ENCODE data around the gene MYO9A.
"Not testable (repeated sequence)": the region's sequence is repeated elsewhere in the genome, so short reads cannot be mapped to it uniquely, and the experiment has no call there.

Gene MYO9A

DNA sequence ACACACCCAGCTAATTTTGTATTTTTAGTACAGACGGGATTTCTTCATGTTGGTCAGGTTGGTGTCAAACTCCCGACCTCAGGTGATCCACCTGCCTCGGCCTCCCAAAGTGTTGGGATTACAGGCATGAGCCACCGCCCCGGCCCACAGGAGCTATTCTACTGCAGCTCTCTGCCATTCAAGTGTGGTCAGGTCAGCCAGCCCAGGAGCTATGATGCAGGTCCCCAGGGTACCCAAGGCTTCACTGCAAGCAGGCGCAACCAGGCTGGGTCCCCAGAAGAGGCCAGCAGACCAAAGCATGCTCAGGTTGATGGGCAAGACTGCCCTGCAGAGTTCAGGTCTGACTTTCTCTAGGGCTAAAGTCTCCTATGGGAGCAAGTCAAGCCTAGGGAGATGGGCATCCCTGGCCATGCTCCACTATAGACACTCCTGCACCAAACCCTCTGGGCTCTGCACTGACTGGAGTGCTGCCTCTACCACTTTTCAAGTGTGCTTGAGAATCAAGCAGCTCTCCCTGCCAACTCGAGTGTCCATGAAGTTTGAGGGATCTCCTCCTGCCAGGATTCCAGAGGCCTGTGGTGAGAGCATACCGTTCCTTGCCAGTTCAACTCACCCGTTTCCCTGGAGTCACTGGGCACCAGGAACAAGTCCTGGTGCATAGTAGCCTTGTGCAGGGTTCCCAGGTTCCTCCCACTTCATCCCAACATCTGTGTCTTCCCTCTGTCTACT lies 30.9 kb downstream of the MYO9A start:
- DNase-seq: no peak

DNA sequence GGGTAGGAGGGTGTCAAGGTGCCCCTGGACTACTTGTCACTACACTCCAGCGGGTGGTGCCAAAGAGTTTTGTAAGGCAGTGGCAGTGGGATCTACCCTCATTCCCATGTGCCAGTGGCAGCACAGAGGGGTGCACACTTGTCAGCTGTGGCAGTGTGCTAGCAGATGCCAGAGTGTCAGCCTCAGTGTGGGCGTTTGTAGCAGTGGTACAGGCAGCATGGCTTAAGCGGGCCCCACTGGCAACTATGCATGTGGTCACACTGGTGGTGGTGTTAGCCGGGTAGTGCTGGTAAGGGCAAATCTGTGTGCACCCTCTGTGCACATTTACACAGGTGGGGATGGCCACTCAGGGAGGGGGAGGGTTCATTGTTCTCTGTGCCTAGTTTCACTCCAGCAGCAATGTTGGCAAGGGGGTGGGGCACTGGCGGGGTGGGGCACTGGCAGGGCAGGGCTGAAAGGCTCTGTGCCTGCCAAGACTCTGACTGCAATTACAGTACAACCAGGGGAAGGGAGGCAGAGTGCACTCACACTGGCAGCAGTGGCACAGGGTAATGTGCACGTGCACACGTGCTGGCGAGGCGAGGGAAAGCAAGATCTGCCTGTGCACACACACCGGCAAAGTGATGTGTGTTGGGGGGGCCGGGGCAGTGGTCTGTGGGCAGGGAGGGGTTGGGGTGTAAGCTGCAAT lies 31.8 kb downstream of the MYO9A start:
- DNase-seq: no peak

DNA sequence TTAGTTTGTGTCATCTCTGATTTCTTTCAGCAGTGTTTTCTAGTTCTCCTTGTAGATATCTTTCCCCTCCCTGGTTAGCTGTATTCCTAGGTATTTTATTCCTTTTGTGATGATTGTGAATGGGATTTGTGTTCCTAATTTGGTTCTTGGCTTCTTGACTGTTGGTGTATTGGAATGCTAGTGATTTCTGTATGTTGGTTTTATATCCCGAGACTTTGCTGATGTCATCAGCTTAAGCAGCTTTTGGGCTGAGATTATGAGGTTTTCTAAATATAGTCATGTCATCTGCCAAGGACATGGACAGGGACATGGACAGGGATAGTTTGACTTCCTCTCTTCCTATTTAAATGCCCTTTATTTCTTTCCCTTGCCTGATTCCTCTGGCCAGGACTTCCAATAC lies 35.8 kb downstream of the MYO9A start:
- DNase-seq: no peak

DNA sequence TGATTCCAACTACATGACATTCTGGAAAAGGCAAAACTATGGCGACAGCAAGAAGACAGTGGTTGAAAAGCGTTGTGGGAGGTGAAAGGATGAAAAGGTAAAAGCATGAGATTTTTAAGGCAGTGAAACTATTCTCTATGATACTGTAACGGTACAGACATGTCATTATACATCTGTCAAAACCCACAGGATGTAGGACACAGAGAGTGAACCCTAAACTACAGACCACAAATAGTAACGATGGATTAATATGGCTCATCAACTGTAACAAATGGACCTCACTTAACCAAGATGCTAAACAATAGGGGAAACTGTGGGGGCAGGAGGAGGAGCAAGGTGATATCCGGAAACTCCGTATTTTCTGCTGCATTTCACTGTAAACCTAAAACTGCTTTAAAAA lies 39.1 kb downstream of the MYO9A start:
- no peak for DNase-seq

DNA sequence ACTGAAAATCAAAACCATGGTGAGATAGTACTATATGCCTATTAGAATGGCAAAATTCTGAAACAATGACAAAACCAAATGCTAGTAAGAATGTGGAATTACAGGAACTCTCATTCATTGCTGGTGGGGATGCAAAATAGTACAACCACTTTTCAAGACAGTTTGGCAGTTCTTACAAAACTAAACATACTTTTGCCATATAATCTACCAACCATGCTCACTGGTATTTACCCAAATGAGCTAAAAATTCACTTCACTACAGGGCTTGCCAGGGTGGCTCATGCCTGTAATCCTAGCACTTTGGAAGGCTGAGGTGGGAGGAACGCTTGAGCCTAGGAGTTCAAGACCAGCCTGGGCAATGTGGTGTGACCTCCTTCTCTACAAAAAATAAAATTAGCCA lies 40.0 kb downstream of the MYO9A start:
- no peak for DNase-seq

DNA sequence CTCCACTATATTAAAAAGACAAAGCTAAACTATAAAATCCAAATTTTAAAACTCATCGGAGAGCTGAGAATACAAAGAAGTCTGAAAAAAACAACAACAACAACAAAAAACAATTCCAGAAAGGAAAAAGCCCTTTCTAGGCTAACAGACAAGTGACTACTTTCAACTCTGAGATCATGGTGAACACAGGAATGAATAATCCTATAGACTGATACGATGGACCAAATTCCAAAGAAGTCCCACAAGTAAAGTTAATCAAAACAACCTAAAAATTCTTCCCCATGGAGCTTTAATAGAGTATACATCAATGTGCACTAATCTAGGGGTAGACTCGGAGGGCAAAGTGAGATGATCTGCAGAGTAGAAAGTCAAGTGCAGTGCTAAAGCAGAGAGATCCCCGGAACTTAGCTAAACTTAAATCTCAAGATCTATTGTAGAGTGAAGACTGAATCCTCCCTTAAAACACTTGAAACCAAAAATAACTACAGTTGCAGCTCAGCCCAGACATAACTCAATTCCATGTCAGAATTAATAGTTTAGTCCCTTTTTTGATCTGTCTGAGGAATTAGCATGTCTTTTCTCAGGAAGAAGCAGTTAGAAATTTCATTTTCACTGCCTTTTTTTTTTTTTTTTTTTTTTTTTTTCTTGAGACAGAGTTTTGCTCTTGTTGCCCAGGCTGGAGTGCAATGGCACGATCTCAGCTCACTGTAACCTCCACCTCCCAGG lies 43.5 kb downstream of the MYO9A start:
- DNase-seq: no peak

DNA sequence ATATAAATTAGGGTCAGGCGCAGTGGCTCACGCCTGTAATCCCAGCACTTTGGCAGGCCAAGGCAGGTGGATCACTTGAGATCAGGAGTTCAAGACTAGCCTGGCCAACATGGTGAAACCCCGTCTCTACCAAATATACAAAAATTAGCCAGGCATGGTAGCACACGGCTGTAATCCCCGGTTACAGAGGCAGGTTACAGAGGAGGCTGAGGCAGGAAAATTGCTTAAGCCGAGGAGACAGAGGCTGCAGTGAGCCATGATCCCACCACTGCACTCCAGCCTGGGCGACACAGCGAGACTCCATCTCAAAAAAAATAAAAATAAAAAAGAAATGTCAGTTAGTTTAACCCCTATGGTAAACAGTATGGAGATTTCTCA lies 46.5 kb downstream of the MYO9A start:
- not testable (repeated sequence) for DNase-seq

DNA sequence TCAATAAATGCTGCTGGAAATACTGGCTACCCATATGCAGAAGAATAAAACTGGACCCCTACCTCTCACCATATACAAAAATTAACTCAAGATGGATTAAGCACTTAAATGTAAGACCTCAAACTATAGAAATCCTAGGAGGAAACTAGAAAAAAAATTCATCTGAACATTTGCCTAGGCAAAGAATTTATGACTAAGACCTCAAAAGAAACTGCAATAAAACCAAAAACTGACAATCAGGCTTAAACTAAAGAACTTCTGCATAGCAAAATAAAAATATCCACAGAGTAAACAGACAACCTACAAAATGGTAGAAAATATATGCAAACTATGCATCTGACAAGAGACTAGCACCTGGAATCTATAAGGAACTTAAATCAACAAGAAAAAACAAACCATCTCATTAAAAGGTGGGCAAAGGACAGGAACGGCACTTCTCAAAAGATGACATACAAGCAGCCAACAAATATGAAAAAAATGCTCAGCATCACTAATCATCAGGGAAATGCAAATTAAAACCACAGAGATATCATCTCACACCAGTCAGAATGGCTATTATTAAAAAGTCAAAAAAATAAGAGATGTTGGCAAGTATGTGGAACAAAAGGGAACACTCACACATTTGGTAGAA lies 47.0 kb downstream of the MYO9A start:
- DNase-seq: no peak

DNA sequence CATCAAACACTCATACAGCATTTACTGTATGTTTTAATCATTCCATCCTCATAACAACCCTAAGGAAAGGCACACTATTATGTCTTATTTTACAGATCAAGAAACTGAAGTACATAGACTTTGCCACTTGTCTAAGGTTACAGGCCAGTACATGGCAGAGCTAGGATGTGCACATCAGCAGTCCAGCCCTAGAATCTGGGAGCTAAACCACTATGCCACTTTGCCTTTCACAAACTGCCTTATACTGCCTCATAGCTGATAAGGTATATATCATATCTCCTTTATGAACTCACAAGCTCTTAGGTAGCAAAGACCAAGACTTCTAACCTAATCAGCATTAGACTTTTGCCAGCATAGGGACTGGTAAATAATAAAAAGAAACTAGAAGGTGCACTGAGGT lies 49.1 kb downstream of the MYO9A start:
- no peak for DNase-seq

DNA sequence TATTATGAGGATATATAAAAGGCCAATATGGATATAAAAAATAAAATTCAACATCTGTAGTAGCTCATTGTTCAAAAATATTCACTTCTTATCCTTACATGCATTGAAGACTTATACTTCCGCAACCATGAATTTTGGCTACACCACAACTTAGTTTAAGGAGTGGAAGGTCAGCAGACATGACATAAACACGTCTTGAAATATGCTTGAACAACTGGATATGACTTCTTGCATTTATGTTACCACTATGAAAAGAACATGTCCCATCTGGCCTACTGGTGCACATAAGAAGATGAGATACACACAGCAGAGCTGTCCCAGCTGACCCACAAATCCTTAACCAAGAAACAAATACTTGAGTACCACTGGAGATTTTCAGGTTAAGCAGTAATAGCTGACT lies 52.1 kb downstream of the MYO9A start:
- DNase-seq: no peak

DNA sequence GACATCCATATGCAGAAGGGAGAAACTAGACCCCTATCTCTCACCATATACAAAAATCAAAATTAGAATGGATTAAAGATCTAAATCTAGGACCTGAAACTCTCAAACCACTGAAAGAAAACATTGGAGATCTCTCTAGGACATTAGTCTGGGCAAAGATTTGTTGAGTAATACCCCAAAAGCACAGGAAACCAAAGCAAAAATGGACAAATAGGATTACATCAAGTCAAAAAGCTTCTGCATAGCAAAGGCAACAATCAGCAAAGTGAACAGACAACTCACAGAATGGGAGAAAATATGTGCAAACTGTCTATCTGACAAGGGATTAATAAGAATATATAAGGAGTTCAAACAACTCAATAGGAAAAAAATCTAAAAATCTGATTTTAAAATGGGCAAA lies 54.8 kb downstream of the MYO9A start:
- no peak for DNase-seq

DNA sequence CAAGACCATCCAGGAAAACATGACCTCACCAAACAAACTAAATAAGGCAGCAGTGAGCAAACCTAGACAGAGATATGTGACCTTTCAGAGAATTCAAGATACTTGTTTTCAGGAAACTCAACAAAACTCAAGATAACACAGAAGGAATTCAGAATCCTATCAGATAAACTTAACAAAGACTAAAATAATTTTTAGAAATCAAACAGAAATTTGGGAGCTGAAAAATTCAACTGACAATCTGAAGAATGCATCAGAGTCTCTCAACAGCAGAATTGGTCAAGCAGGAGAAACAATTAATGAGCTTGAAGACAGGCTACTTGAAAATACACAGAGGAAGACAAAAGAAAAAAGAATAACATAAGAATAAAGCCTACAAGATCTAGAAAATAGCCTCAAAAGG lies 55.6 kb downstream of the MYO9A start:
- no peak for DNase-seq

DNA sequence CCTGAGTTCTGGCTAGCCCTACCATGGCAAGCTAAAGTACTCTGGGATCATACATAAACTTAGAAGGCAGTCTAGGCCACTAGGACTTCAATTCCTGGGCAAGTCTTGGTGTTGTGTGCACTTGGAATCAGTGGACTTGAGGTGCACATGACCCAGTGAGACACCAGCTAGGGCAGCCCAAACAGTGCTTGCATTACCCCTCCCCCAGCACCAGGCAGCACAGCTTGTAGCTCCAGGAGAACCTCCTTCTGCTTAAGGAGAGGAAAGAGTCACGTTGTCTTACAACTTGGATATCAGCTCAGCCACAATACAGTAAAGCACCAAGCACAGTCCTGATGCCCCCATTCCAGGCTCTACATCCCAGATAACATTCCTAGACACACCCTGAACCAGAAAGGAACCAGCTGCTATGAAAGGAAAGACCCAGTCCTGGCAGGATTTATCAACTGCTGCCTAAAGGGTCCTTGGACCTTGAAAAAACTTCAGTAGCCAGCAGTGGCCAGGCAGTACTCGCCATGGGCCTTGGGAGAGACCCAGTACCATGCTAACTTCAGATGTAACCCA lies 57.2 kb downstream of the MYO9A start:
- no peak for DNase-seq

DNA sequence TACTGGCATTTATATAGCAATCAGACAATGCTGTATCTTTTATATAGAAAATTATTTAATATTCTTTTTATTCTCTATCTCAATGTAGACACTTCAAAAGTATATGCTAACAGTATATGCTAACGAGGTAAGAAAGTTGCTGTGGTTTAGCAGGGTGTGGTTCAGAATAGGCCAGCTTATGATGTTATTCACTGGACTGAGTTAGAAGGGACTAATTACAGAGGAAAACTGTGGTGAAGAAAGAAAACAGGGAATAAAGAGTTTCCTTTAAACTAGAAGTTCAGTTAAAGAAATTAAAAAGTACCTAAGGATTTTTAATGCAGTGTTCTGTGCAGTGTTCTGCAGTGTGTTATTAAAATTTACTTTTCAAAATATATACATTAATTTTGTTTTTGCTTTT lies 59.4 kb downstream of the MYO9A start:
- no peak for DNase-seq

DNA sequence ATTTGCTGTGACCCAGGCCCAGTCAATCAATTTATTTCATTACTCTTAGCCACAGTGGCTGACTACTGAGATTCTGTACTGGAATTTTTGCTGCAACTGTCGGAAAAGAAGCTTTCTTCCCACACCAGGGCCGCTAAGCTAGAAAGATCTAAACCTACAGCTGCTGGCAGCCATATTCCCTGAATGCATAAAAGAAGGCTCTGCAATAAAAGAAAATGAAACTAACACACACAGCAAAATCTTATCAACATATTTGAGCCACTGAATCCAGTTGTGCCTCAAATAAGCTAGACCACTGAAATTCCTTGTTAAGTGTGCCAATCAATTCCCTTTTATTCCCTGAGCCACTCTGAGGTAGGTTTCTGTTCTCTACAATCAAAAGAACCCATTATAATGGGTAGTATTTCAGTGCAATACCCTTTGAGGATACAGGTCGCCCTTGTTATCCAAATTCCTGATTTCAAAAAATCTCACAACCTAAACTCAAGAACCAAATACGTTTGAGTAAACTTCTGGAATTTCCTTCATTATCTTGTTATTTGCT lies 60.3 kb downstream of the MYO9A start:
- DNase-seq: no peak

DNA sequence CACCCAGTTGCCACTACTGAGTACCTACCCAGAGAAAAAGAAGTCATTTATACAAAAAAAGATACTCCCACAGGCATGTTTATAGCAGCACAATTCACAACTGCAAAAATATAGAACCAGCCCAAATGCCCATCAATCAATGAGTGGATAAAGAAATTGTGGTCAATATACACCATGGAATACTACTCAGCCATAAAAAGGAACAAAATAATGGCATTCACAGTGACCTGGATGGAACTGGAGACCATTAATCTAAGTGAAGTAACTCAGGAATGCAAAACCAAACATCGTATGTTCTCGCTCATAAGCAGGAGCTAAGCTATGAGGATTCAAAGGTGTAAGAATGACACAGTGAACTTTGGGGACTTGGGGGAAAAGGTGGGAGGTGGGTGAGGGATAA lies 61.7 kb downstream of the MYO9A start:
- not testable (repeated sequence) for DNase-seq

DNA sequence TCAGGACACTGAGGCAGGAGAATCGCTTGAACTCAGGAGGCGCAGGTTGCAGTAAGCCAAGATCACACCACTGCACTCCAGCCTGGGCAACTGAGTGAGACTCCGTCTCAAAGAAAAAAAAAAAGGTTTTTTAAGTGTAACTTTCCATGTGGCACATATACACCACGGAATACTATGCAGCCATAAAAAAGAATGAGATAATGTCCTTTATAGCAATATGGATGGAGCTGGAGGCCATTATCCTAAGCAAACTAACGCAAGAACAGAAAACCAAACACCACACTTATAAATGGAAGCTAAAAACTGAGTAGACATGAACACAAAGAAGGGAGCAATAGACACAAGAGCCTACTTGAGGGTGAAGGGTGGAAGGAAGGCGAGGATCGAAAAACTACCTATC lies 64.7 kb downstream of the MYO9A start:
- not testable (repeated sequence) for DNase-seq

DNA sequence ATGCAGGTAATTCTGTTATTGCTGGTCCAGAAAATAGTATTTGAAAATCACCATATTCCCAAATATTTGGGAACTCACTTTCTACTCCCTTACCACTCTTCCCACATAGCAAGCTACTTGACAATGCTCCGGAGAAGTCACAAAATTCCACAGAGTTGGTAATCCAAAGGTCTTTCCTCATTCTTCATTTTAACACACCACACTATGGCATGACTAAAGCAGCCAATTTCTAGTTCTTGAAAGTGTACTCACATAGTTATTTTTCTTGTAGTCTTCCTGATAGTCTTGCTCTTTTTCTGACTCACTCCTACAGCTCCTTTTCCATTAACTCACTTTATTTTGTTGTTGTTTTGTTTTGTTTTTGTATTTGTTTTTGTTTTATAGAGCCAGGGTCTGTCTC lies 67.2 kb downstream of the MYO9A start:
- no peak for DNase-seq

DNA sequence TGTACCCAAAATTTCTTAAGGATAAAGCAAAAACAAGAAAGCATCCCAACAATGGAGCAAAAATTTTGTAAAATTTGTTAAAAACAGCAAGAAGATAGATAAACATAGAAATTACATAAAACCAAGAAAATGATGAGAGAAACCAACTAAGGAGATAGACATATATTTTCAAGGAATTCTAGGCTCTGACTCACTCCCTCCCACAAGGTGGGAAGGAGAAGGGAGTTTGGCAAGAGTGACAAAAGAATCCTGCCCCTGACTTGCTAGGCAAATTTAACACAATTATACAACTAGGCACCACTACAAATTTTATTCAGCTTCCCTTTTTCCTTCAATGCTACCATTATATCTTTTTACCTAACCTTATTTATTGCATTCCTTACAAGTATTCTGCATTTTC lies 70.9 kb downstream of the MYO9A start:
- no peak for DNase-seq

DNA sequence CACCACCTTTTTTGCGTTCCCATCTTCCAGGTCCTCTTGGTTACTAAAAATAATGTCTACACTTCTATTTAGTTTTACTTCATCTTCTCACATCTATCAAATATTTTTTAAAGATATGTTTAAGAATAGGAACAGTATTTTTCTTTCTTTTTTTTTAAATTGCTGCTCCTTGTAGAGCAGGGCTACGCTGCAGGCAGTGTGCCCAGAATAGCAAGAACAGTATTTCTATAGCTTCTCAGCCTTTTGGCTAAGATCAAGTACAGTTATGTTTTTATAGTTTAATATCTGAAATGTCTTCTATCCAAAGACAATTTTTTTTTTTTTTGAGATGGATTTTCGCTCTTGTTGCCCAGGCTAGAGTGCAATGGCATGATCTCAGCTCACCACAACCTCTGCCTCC lies 73.0 kb downstream of the MYO9A start:
- DNase-seq: no peak

DNA sequence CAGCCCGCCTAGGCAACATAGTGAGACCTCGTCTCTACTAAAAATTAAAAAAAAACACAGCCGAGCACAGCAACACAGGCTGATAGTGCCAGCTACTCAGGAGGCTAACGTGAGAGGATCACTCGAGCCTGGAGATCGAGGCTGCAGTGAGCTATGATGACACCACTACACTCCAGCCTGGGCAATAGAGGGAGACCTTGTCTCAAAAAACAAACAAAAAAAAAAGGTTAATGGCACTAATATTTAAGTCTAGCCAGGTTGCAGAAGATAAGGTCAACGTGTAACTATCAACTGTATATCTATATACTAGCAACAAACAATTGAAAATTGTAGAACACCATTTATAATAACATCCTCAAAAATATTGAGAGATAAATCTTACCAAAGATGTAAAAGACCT lies 75.1 kb downstream of the MYO9A start:
- DNase-seq: no peak

DNA sequence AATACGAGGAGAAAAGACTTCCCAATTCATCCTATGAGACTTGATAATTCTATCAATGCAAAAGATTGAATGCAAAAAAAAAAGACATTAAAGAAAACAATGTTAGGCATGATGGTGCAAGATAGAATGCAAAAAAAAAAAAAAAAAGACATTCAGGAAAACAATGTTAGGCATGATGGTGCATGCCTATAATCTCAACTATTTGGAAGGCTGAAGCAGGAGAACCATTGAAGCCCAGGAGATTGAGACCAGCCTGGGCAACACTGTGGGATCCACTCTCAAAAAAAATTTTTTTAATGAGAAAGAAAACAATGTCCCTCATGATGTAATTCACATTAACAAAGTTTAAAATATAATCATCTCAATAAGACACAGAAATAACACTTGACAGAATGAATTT lies 75.9 kb downstream of the MYO9A start:
- DNase-seq: no peak

DNA sequence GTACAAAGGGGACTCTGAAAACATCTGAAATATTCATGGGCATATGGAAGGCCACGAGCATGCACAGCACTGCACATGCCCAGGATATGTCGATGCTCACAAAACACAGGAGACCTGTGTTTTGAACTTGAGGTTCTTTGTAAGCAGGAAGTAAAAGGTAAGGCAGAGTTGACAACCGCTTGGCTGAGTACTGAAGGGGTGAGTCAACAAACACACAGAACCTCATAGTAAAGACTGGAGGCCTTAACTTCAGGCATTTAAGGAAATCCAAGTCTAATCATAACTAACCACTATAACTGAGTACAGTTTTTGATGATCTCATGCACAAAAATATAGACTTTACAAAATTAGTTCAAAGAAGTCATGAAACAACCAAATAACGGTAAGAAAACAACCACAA lies 80.6 kb downstream of the MYO9A start:
- no peak for DNase-seq
